GM12878 (cell line): ENCODE data around the gene PPM1D.

Experiments
- EP300 ChIP-seq, 2 experiments: fragments of 150-350 bp in 1 of 2; IDR thresholded peaks; 2 replicates each; pipeline ENCODE4 v1.6.1; 2011 to 2012; ENCODE audit warnings: low read depth in 2 of 2, low read length in 2 of 2, borderline replicate concordance in 1 of 2, improper control_type of control experiment in 1 of 2, inconsistent platforms in 1 of 2; ENCODE audit not compliant: control insufficient read depth in 1 of 2
- GABPA ChIP-seq: IDR thresholded peaks from 2 replicates; pipeline ENCODE4 v1.6.1; 2014; ENCODE audit warnings: antibody characterized with exemption, low read depth, mild to moderate bottlenecking, inconsistent platforms
- POLR2A ChIP-seq: IDR thresholded peaks from 2 replicates; pipeline ENCODE4 v1.6.1; 2011; ENCODE audit warnings: low read depth, mild to moderate bottlenecking, low read length
- ZNF24 ChIP-seq: fragments of 450-650 bp; IDR thresholded peaks from 2 replicates; pipeline ENCODE4 v1.6.1; 2017; ENCODE audit warnings: antibody characterized with exemption, mild to moderate bottlenecking
- TF ChIP-seq, protein P1 (sequence below): IDR thresholded peaks from 2 replicates; pipeline ENCODE4 v1.6.1; 2012; ENCODE audit warnings: low read depth, low read length, improper control_type of control experiment
- TF ChIP-seq, protein P2 (sequence below): IDR thresholded peaks from 2 replicates; pipeline ENCODE4 v1.6.1; 2012; ENCODE audit warnings: mild to moderate bottlenecking, low read depth, low read length
- TF ChIP-seq, protein P3 (sequence below), 3 experiments: IDR thresholded peaks in 2 of 3; conservative IDR thresholded peaks in 1 of 3; 2 replicates each; pipeline ENCODE4 v1.5.1; 2011; ENCODE audit warnings: low read depth in 3 of 3, low read length in 3 of 3, mild to moderate bottlenecking in 3 of 3, control low read depth in 2 of 3, moderate library complexity in 2 of 3, inconsistent platforms in 1 of 3, mixed read lengths in 1 of 3; ENCODE audit not compliant: control insufficient read depth in 2 of 3, insufficient read depth in 1 of 3; ENCODE audit errors: extremely low read depth in 1 of 3

DNA sequence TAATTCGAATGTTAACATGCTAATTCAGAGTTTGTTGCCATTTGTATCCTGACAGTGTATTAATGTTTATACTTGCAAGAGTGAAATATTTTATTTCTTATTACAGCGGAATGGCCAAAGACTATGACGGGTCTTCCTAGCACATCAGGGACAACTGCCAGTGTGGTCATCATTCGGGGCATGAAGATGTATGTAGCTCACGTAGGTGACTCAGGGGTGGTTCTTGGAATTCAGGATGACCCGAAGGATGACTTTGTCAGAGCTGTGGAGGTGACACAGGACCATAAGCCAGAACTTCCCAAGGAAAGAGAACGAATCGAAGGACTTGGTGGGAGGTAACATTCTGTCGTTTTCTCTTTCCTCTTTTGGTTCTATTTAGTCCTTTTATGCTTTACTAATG lies 23.4 kb downstream of the PPM1D start:
- no peak for TF ChIP-seq POLR2A
- no peak for TF ChIP-seq GABPA
- TF ChIP-seq, protein P1, sequence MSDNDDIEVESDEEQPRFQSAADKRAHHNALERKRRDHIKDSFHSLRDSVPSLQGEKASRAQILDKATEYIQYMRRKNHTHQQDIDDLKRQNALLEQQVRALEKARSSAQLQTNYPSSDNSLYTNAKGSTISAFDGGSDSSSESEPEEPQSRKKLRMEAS, result no peak
- TF ChIP-seq, protein P2, sequence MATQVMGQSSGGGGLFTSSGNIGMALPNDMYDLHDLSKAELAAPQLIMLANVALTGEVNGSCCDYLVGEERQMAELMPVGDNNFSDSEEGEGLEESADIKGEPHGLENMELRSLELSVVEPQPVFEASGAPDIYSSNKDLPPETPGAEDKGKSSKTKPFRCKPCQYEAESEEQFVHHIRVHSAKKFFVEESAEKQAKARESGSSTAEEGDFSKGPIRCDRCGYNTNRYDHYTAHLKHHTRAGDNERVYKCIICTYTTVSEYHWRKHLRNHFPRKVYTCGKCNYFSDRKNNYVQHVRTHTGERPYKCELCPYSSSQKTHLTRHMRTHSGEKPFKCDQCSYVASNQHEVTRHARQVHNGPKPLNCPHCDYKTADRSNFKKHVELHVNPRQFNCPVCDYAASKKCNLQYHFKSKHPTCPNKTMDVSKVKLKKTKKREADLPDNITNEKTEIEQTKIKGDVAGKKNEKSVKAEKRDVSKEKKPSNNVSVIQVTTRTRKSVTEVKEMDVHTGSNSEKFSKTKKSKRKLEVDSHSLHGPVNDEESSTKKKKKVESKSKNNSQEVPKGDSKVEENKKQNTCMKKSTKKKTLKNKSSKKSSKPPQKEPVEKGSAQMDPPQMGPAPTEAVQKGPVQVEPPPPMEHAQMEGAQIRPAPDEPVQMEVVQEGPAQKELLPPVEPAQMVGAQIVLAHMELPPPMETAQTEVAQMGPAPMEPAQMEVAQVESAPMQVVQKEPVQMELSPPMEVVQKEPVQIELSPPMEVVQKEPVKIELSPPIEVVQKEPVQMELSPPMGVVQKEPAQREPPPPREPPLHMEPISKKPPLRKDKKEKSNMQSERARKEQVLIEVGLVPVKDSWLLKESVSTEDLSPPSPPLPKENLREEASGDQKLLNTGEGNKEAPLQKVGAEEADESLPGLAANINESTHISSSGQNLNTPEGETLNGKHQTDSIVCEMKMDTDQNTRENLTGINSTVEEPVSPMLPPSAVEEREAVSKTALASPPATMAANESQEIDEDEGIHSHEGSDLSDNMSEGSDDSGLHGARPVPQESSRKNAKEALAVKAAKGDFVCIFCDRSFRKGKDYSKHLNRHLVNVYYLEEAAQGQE, result no peak
- TF ChIP-seq EP300 (IDR thresholded peaks at IDR 0.05; ENCODE audit: borderline replicate concordance in 1 of 2, control insufficient read depth in 1 of 2, low read depth in 2 of 2, low read length in 2 of 2), result no peak
- TF ChIP-seq ZNF24, result no peak
- TF ChIP-seq, protein P3, sequence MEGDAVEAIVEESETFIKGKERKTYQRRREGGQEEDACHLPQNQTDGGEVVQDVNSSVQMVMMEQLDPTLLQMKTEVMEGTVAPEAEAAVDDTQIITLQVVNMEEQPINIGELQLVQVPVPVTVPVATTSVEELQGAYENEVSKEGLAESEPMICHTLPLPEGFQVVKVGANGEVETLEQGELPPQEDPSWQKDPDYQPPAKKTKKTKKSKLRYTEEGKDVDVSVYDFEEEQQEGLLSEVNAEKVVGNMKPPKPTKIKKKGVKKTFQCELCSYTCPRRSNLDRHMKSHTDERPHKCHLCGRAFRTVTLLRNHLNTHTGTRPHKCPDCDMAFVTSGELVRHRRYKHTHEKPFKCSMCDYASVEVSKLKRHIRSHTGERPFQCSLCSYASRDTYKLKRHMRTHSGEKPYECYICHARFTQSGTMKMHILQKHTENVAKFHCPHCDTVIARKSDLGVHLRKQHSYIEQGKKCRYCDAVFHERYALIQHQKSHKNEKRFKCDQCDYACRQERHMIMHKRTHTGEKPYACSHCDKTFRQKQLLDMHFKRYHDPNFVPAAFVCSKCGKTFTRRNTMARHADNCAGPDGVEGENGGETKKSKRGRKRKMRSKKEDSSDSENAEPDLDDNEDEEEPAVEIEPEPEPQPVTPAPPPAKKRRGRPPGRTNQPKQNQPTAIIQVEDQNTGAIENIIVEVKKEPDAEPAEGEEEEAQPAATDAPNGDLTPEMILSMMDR (IDR thresholded peaks at IDR 0.05 in 2 of 3, conservative IDR thresholded peaks at IDR 0.05 in 1 of 3; ENCODE audit: control insufficient read depth in 2 of 3, extremely low read depth in 1 of 3, insufficient read depth in 1 of 3, low read depth in 3 of 3, low read length in 3 of 3), result no peak
